HTERT RPE-1 (cell line): Measurements from ENCODE around the gene FCHSD1.

Experiments used
- in situ Hi-C: fragments of 300-500 bp; cut with MboI; formaldehyde crosslinking; loops from 4 replicates; pipeline ENCODE4 v1.14.3; 2020; ENCODE audit warnings: low sequenced_read_pairs

The FCHSD1 gene

DNA sequence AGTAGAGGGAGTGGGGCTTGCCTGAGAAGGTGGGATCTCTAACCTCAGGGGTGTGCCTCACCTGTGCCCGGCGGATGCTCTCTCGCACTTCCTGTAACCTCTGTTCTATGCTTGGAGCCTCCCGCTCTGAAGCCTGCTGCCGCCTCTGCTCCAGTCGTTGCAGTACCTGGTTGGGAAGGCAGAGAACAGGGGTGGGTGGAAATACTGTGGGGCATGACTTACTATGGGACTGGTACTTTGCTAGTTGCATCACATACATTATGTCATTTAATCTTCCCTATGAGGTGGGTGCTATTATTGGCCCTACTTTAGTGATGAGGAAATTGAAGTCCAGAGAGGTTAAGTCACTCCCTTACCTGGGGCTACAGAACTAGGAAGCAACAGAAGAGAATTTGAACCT is 5.2 kb downstream of the FCHSD1 start:
- in situ Hi-C loops, result no loop called here

DNA sequence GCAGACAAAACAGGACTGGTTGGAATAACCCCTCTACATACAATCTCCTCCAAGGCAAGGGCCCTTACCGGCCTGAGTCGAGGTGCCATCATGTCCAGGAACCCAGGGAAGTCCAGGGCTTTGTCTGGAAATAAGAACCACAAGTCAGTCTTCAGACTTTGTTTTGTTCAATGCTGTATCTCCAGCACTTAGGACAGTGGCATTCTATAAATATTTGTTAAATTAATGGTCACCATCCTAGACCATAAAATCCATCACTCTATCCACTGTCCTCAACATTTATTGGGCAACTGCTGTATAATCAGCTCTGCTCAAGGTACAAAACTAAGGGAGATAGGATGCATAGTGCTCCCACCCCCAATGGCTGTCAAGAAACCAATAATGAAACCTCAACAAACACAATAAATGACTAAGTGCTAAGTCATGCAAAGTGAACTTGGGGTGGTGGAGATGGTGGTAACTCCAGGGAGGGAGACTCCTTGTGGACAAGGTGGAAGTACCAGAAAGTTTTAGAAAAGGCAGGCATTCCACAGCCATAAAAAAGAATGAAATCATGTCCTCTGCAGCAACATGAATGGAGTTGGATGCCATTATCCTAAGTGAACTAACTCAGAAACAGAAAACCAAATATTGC is 9.5 kb downstream of the FCHSD1 start:
- in situ Hi-C loops, result no loop called here

DNA sequence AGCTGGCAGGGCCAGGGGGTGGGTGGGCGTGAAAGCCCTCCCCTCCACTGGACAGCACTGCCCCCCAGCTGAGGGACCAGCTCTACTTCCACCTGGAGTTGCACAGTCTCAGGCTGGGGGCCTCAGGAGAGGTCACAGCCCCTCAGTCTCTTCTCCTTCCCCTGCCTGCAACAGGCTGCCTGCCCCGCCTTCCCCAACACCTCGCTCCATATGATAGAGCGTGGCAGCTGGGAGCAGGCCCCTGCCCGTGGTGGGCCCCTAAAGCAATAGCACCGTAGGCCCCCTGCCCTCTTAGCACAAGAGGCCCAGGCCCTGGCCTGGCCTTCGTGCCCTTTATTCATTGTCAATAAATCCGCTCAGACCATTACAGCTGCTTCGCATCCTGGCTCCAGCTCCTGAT is 10.5 kb downstream of the FCHSD1 start:
- in situ Hi-C loops, result no loop called here

DNA sequence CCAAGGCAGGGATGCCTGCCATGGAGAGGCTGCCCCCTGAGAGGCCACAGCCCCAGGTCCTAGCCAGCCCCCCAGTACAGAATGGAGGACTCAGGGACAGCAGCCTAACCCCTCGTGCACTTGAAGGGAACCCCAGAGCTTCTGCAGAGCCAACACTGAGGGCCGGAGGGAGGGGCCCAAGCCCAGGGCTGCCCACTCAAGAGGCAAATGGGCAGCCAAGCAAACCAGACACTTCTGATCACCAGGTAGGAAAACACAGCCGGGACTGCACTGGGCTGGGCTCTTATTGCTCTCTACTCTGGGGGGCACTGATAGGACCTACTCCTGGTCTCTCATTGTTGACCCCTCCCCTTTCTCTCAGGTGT is 11.2 kb downstream of the FCHSD1 start:
- in situ Hi-C loops, result no loop called here

DNA sequence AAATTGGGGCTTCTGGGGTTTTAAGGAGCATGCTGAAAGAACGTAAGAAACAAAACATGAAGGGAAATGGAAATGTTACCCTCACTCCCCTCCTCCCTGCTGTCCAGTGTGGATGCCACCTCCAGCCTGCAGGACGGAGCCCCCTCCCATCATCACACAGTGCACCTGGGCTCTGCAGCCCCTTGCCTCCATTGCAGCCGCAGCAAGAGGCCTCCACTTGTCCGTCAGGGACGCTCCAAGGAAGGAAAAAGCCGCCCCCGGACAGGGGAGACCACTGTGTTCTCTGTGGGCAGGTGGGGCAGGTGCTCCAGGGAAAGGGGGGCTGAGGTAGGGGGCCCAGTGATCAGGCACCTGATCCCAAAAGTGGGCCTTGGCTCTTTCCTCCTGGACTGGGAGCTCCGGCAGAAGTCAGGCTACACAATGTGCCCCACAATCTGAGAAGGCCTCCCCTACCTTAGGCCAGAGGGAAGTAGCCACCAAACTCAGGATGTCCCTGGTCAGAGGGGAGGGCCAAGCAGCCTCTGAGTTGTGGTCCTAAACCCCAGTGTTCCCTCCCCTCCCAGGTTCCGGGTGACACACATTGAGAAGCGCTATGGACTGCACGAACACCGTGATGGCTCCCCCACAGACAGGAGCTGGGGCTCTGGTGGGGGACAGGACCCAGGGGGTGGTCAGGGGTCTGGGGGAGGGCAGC is 11.7 kb downstream of the FCHSD1 start:
- in situ Hi-C loops, result no loop called here

DNA sequence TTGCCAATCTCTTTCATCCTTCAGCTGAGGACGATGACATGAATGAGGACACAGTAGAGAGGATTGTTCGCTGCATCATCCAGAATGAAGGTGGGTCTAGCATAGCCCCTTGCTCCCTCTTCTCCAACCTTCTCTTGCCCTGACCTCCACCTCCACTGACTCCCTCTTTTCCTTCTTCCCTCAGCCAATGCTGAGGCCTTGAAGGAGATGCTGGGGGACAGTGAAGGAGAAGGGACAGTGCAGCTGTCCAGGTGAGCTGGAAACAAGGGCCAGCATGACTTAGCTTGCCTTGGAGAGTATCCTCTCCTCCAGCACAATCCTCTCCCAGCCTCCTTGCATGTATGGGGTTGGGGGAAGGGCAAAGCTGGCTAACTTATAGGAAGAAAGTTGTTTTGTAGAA is 12.4 kb downstream of the FCHSD1 start:
- in situ Hi-C loops, result no loop called here

DNA sequence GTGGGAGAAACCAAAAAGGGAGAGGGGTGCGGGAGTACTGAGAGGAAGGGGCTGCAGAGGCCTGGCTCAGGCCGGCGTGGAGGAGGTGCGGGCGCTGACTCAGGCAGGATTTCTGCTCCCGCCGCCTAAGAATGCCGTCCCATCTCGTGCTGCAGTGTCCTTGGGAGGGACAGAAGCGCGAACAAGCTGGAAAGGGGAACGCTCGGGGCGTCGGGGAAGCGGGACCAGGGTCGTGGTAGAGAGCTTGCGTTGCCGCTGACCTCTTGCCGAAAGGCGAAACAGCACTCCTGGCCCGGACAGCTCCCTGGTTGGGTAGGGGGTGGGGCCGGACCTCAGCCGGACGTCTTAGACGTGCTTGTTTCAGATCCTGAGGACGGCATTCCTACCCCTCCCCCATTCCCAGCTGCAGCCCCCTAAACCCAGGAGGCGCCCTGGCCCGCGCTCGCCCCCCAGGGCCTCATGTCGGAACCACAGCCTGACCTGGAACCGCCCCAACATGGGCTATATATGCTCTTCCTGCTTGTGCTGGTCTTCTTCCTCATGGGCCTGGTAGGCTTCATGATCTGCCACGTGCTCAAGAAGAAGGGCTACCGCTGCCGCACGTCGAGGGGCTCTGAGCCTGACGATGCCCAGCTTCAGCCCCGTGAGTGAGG is 13.3 kb downstream of the FCHSD1 start:
- in situ Hi-C loops, result no loop called here

DNA sequence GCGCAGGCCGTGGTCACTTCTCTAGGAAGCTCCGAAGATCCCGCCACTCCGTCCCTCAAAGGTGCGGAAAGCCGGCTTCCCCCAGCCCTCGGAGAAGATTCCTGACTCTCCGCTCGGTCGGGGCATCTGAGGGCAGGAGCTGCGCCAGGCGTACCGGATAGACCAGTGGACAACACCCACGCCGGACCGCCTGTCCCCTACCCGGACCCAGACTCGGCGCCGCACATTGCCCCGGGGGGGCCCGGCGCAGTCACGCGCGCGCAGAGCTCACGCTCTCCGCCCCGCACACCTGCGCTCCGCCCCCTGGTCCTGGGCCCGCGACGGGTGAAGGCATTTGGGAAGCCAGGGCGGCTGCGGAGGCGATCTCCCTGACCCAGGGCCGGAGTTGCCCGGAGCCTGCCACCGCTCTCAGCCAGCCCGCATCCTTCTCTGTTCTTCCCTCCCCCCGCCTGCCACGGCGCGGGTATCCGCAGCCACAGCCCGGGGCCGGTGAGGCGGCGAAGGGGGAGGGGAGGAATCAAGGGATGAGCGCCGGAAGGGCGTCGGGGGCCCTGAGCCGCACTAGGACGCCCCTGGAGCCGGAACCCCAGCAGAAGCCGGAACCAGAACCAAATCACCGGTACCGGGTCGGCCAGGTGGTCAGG is 14.0 kb downstream of the FCHSD1 start:
- in situ Hi-C loops, result no loop called here

DNA sequence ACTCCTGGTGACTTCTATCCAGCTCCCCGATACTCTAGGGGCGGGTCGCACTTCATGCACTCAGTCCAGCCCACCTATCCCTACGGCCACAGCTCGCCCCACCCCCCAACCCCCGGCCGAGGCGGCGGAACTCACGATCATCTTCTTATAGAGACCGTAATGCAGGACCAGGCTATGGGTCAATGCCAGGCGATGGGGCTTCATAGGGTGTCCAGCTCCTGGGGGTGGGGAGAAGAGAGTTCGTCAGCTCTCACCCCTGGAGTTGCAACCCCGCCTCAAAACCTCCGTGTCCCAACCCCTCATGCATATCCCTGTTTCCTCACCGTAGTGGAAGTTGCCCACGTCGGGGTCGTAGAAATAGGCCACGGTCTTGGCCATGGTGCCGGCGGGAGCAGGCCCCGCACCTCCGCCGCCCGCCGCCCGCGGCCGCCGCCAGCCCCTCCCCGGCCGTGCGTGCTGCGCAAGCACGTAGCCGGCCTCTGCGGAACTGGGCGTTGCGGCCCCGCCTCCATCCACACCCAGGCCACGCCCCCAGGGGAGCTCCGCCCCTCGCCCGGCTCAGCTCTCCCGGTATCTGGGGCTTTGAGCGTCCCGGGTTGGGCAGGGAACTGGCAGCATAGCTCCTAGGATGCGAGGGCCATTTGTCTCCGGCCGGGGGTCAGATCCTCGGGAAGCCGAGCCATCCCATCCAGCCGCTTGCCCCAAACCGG is 14.7 kb downstream of the FCHSD1 start, which contains the start of the genes HDAC3 and RELL2:
Gene HDAC3 (minus strand): TSS at position 437 of the 710 bp plus-strand sequence. CDS start 59 bp downstream, at position 378.
Gene RELL2 (plus strand): TSS at position 585 of the 710 bp plus-strand sequence. CDS start 1,229 bp downstream, outside the sequence.
- in situ Hi-C loops, result no loop called here

DNA sequence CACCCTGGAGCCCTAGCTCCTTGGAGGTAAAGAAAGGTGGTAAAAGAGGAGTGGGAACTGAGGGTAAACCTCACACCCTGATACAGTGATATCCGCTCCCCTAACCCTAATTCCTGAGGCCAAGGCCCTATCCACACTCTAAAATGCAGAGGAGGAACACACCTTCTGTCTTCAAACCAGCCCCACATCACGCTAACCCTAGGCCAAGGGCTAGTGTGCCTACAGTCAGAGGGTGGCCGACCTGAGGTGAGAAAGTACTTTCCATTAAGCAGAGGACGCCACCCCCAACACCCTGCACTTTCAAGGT is 15.2 kb downstream of the FCHSD1 start:
- in situ Hi-C loops, result no loop called here

DNA sequence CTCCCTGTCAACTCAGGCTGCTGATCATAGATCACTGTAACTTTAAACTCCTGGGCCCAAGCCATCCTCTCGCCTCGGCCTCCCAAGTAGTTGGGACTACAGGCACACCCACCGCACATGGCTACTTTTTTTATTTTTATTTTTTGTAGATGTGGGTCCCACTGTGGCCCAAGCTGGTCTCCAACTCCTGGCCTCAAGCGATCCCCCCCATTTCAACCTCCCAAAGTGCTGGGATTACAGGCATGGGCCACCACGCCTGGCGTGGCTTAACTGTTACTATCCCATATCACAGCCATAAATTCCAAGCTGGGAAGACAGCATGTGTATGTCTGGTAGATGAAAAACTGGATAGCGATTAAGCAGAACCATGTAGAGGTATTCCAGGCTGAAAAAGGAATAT is 15.6 kb downstream of the FCHSD1 start:
- in situ Hi-C loops, result no loop called here

DNA sequence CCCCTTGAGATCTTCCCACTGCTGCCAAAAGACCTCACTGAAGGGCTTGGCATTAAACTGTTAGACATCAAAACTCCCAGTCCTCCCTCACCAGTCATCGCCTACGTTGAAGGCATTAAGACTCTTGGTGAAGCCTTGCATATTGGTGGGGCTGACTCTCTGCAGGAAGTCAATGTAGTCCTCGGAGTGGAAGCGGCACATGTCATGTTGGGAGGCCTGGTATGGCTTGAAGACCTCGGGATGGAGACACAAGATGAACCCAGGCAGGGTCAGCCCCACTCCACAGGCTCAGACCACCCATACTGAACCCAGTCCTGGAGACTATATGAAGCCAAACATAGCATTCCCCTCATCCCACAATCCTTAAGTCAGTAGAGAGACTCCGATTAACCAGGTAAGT is 16.5 kb downstream of the FCHSD1 start:
- in situ Hi-C loops, result no loop called here

DNA sequence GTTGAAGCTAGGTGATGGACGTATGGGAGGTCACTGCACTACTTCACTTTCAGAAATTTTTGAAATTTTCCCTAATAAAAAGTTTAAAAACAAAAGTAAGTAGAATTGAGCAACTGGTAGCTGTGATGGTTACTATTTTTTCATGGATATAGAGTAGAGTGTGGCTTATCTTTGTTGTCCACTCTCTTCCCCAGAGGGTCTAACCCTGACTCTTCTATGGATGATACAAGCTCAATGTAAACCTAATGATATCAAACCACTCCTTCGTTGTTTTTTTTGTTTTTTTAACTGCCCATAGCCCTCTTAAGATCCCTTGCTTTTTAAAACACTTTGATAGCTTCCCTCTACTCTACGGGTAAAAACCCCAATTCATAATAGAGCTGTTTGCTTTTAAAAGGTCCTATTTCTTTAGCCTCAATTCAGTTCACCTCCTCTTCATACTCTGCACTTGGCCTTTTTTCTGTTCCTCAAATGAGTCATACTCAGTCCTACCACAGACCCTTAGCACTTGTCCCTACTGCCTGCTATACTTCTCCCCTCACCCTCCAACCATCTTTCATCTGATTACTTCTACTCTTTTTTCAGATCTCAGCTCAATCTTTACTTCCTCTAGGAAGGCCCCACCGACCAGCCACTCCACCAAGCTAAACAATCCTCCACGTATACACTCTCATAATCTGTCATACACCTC is 17.2 kb downstream of the FCHSD1 start:
- in situ Hi-C loops, result no loop called here

DNA sequence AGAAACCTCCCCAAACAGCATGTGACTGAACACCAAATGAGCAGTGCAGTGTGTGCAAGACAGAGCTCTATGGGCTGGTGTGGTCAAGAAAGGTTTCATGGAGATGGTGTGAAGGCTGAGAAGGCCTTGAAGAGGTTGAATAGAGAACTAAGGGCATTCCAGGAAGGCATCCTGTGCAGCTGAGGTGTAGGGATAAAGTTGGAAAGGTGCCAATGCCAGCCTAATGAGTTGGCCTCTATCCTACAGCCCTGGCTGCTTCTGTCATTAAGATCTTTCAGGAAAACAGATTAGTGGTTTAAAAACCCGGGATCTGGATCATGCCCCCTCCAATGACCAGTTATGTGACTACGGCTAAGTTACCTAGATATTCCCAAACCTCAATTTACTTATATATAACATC is 18.6 kb downstream of the FCHSD1 start:
- in situ Hi-C loops, result no loop called here

DNA sequence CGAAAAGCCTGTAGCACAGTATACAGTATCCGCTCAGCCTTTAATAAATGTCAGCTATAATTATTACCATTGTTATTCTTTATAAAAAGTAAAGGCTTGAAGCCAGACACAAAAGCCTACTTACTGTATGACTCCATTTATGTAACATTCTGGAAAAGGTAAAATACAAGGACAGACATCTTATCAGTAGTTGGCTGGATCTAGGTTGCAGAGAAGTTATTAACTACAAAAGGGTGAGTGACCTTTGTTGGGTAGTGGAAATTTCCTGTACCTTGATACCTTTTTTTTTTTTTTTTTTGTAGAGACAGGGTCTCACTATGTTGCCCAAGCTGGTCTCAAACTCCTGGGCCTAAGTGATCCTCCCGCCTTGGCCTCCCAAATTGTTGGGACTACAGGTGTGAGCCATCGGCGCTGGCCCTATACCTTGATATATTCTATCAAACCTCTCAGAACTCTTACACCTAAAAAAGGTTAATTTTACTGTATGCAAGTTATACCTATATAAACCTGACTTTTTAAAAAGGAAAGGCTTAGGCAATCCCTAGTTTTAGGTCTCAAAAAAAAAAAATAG is 20.6 kb downstream of the FCHSD1 start:
- in situ Hi-C loops, result no loop called here

DNA sequence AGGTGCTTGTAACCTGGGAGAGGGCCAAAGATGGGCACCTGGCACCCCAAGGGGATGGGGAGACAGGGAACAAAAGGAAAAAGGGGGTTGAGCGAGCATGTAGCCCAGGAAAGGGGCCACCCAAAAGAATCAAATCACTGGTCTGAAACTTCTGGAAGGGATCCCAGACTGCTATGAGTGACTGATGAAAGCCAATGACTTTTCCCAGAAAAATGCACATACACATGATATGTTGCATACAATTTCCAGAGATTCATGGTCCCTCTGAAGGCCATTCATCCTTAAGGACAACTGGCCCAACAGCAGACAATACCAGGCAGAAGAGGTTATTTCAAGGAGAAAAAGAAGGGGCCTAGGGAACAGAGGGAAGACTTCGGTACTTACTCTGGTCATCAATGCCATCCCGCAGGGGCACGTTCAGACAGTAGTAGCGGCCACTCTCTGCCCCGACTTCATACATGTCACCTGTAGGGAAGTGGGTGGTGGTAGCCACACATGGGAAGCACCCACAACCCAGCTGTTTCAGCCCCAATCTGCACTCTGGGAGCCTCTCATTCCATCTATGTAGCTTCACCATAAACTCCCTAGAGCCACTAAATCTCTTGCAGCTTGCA is 22.9 kb downstream of the FCHSD1 start:
- in situ Hi-C loops, result no loop called here

DNA sequence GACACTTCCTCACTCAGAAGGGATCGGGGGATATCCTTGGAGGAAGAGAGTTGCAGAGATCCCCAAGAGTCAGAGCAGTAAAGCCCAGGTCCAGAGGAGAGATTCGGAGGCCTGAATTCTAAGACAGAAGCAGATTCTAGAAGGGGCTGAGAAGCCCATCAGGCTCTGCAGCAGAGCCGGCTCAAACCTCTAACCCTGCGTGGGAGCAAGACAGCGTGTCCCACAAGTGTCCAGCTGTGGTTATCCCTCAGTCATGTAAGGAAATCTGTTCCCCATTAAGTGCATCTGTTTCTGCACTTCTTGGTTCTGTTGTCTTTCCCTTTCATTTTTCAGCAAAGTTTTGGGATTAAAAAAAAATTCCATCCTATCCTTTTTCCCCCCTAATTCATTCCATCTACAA is 27.6 kb downstream of the FCHSD1 start:
- in situ Hi-C loops, result no loop called here

DNA sequence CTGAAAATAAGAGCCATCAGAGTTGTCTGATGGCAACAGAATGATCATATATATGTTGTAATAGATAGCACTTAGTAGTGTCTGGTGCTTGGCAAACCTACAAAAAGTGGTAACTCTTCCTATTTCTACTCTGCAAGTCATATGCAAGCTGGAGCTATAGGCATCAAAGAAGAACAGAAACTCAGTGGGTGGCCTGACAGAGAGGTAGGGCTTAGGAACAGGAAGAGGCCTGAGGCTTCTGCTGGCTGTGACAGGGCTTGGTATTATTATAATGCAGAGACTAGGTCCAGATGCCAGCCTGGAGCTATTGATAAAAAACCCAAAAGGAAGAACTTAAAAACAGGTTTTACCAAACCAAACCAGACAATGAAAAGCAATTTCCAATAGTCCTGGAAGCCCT is 28.0 kb downstream of the FCHSD1 start:
- in situ Hi-C loops, result no loop called here

DNA sequence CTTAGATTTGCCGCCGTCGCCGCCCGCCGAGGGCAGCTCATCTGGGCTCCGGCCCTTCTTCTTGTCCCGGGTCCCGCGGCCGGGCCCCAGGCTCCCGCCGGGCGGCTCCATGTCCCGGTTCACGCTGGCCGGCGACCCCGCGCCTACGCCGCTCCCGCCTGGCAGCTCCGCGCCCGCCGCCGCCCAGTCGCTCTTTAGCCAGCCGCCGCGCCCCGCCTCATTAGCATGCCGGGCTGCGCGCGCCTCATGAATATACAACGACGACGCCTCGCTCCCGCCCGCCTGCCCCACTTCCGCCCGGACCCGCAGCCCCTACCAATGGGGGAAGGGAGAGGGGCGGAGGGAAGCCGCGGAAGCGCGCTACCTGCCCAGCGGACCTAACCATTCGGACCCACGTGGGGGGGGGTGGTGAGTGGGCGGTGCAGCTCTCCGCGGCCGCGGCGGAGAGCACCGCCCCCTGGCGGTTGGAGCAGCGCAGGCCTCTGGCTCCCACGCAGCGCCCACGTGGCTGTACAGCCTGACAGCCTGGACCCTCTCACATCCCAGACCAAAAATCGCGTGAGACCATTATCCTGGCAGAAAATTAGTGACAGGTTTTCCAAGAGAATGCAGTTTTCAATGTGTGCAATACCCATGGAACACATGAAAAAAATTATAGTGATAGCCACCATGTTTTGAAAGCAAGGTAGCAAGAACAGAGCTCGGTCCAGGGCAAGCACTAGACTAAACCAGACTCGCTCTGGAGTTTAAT is 32.2 kb downstream of the FCHSD1 start, which contains the start of gene DIAPH1:
Gene DIAPH1 (minus strand): TSS at position 197 of the 751 bp plus-strand sequence. CDS start 86 bp downstream, at position 111.
- in situ Hi-C loops, result no loop called here
